HEK293T (cell line): ENCODE results near the gene MAGOH.

Source experiments
- CTCF ChIA-PET: fragments of 350-600 bp; formaldehyde crosslinking; extraction: SDS; loops from one replicate; lab custom pipeline; 2021; ENCODE audit warnings: antibody characterized with exemption, inconsistent platforms; lab: Yijun Ruan, JAX
- POLR2A ChIA-PET: fragments of 350-600 bp; formaldehyde crosslinking; extraction: SDS; loops from one replicate; lab custom pipeline; 2020; ENCODE audit warnings: antibody characterized with exemption, inconsistent platforms; lab: Yijun Ruan, JAX
- DNase-seq: peaks from one replicate; pipeline ENCODE4 v3.0.0; 2012; ENCODE audit warnings: mixed read lengths; ENCODE audit errors: extremely low spot score
- ARNT ChIP-seq: fragments of 450-650 bp; IDR thresholded peaks from 2 replicates; pipeline ENCODE4 v1.6.1; 2017; ENCODE audit warnings: mild to moderate bottlenecking
- BHLHE40 ChIP-seq: fragments of 450-650 bp; IDR thresholded peaks from 2 replicates; pipeline ENCODE4 v1.6.1; 2016; ENCODE audit warnings: mild to moderate bottlenecking, moderate library complexity, borderline replicate concordance
- CTBP1 ChIP-seq: fragments of 450-650 bp; IDR thresholded peaks from 2 replicates; pipeline ENCODE4 v1.6.1; 2016; ENCODE audit warnings: borderline replicate concordance
- ELF4 ChIP-seq: fragments of 450-650 bp; IDR thresholded peaks from 2 replicates; pipeline ENCODE4 v1.6.1; 2017; ENCODE audit warnings: antibody characterized with exemption
- FOXA1 ChIP-seq: fragments of 450-650 bp; IDR thresholded peaks from 2 replicates; pipeline ENCODE4 v1.6.1; 2016; ENCODE audit warnings: mild to moderate bottlenecking
- FOXK2 ChIP-seq: fragments of 450-650 bp; IDR thresholded peaks from 2 replicates; pipeline ENCODE4 v1.6.1; 2016; ENCODE audit warnings: mild to moderate bottlenecking
- FOXM1 ChIP-seq: fragments of 450-650 bp; IDR thresholded peaks from 2 replicates; pipeline ENCODE4 v1.6.1; 2017; ENCODE audit warnings: mild to moderate bottlenecking, borderline replicate concordance
- HDGF ChIP-seq: fragments of 450-650 bp; IDR thresholded peaks from 2 replicates; pipeline ENCODE4 v1.6.1; 2017; ENCODE audit warnings: antibody characterized with exemption, borderline replicate concordance
- L3MBTL2 ChIP-seq: fragments of 450-650 bp; conservative IDR thresholded peaks from 2 replicates; pipeline ENCODE4 v1.6.1; 2016; ENCODE audit warnings: mild to moderate bottlenecking
- LEF1 ChIP-seq: fragments of 450-650 bp; IDR thresholded peaks from 2 replicates; pipeline ENCODE4 v1.6.1; 2017; ENCODE audit warnings: mild to moderate bottlenecking, borderline replicate concordance
- NFRKB ChIP-seq: fragments of 450-650 bp; IDR thresholded peaks from 2 replicates; pipeline ENCODE4 v1.6.1; 2016; ENCODE audit warnings: mild to moderate bottlenecking, moderate library complexity
- PKNOX1 ChIP-seq: fragments of 450-650 bp; IDR thresholded peaks from 2 replicates; pipeline ENCODE4 v1.6.1; 2016
- SP1 ChIP-seq: fragments of 450-650 bp; IDR thresholded peaks from 2 replicates; pipeline ENCODE4 v1.6.1; 2017
- SUZ12 ChIP-seq: fragments of 450-650 bp; IDR thresholded peaks from 2 replicates; pipeline ENCODE4 v1.6.1; 2016; ENCODE audit warnings: mild to moderate bottlenecking
- TARDBP ChIP-seq: fragments of 450-650 bp; IDR thresholded peaks from 2 replicates; pipeline ENCODE4 v1.6.1; 2016
- ZNF384 ChIP-seq: fragments of 450-650 bp; IDR thresholded peaks from 2 replicates; pipeline ENCODE4 v1.6.1; 2016

The MAGOH gene

DNA sequence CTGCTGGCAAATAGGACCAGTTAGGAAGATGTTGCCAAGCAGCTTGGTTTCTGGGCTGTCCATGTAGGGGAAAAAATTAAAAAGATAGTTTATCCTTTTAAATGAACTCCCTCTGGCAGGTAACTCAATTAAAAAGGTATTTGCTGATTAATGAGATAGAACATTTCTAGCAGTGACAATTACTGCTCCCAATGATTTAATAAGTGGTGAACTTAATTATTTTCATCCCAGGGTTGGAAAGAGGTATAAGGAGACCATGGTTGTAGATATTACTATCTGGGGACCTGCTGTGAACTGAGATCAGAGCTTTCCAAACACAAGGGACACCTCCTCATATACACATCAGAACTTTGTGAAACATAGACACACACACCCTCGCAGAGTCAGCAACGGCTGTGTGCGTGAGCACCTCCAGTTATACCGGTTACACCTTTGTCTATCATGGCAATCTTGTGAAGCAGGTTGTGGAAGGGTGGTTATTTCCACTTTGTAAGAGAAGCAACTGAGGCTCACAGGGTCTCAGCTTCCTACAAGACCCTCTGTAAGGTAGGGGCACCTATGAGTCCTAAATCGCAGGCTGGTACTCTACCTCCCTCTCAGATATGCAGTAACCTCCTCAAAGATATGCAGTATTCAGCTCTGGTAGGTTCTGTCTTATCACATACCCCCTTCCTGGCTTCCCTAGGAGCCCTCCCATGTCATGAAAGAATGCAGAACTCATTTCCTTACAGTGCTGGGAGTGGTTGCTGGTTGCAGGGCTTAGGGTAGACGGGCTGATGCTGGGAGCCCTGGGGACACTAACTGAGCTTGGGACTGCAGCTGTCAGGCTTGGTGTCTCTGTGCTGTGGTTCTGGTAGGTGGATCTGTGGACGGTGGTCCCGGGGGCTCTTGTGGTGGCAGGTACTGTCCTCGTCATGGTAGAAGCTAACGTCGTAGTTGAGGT is 18.5 kb upstream of the MAGOH start:
- ChIA-PET CTCF (interaction anchor here (0.7 kb wide), 1 partner anchor 9 kb away, joined by 3 read pairs; no protein-coding TSS in a partner anchor), POLR2A (interaction anchor here (1.6 kb wide), 1 partner anchor 18 kb away, joined by 3 read pairs; the partner anchor contains the start of gene MAGOH)
- no peak for DNase-seq
- TF ChIP-seq TARDBP (no peak), FOXA1 (no peak), NFRKB (no peak), CTBP1 (no peak), SP1 (no peak), ELF4 (no peak), BHLHE40 (no peak), LEF1 (no peak), FOXK2 (no peak), HDGF (no peak), ARNT (no peak), FOXM1 (no peak), PKNOX1 (no peak), SUZ12 (no peak), ZNF384 (no peak), L3MBTL2 (no peak)

- CTCF ChIA-PET = no interaction called here
- POLR2A ChIA-PET = interaction anchor here (1.7 kb wide), 1 partner anchor 17 kb away, joined by 6 read pairs; the partner anchor contains the start of gene MAGOH
- DNase-seq = no peak
- TF ChIP-seq FOXM1 (no peak), SP1 (no peak), ELF4 (no peak), LEF1 (no peak), NFRKB (no peak), FOXA1 (no peak), L3MBTL2 (no peak), FOXK2 (no peak), PKNOX1 (no peak), ZNF384 (no peak), BHLHE40 (no peak), HDGF (no peak), ARNT (no peak)
Observed at GRCh38 chr1:53255031-53255430, 16.7 kb upstream of the MAGOH start.

GRCh38 chr1:53254011-53254640 is 15.8 kb upstream of the MAGOH start:
- ChIA-PET CTCF (no interaction called here), POLR2A (interaction anchor here (1.7 kb wide), 1 partner anchor 16 kb away, joined by 6 read pairs; the partner anchor contains the start of gene MAGOH)
- TF ChIP-seq ELF4 (no peak), CTBP1 (no peak), NFRKB (no peak), ARNT (no peak), FOXM1 (no peak), SUZ12 (no peak), HDGF (no peak), LEF1 (no peak), PKNOX1 (no peak), ZNF384 (no peak), SP1 (no peak)
- no peak for DNase-seq

DNA sequence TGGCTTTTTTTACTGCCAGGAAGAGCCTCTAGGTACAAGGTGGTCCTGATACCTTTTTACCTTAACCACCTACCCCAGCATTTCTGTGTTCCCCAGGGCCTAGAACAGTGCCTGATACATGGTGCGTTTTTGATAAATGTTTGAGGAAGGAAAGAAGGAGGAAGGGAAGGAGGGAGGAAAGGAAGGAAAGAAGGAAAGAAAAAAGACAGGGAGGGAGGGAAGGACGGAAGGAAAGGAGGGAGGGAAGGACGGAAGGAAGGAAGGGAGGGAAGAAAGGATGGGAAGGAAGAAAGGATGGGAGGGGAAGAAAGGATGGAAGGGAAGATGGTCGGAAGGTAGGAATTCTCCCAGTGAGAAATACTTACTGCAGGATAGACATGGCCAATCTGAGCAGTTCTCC is 12.0 kb upstream of the MAGOH start:
- TF ChIP-seq FOXK2 (no peak), L3MBTL2 (no peak), PKNOX1 (no peak), LEF1 (no peak), CTBP1 (no peak), NFRKB (no peak), ELF4 (no peak), HDGF (no peak), FOXA1 (no peak)
- ChIA-PET POLR2A (interaction anchor here (1.6 kb wide), 2 partner anchors 12 to 29 kb away, joined by 4 read pairs; partner anchors contain the start of genes CZIB and MAGOH), CTCF (no interaction called here)
- no peak for DNase-seq

DNA sequence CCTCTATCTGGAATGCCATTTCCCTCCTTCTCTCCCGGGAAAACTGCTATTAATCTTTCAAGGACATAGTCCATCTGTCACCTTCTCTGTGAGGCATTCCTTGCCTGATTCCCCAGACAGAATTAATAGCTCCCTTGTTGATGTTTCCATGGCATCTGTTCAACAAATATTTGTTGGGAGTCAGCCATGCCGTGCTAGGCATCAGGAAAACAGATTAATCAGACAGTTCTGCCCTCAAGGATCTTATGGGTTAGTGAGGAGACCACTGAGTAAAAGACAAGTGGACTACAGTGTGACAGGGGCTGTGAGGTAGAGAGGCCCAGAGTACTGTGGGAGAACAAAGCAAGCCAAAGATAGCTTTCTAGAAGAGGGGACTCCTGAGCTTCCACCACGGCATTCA is 11.4 kb upstream of the MAGOH start:
- ChIA-PET POLR2A (interaction anchor here (1.6 kb wide), 1 partner anchor 12 kb away, joined by 4 read pairs; the partner anchor contains the start of gene MAGOH), CTCF (no interaction called here)
- DNase-seq = no peak
- TF ChIP-seq CTBP1 (no peak), PKNOX1 (no peak), FOXK2 (no peak), TARDBP (no peak), FOXA1 (no peak), ELF4 (no peak), LEF1 (no peak), ZNF384 (no peak), SUZ12 (no peak), HDGF (no peak), FOXM1 (no peak), NFRKB (no peak), BHLHE40 (no peak), L3MBTL2 (no peak), SP1 (no peak), ARNT (no peak)
